ENCODE data around the gene ZNF319.
"Not testable (repeated sequence)": the region's sequence is repeated elsewhere in the genome, so short reads cannot be mapped to it uniquely, and the experiment has no call there.

ZNF319 gene

DNA sequence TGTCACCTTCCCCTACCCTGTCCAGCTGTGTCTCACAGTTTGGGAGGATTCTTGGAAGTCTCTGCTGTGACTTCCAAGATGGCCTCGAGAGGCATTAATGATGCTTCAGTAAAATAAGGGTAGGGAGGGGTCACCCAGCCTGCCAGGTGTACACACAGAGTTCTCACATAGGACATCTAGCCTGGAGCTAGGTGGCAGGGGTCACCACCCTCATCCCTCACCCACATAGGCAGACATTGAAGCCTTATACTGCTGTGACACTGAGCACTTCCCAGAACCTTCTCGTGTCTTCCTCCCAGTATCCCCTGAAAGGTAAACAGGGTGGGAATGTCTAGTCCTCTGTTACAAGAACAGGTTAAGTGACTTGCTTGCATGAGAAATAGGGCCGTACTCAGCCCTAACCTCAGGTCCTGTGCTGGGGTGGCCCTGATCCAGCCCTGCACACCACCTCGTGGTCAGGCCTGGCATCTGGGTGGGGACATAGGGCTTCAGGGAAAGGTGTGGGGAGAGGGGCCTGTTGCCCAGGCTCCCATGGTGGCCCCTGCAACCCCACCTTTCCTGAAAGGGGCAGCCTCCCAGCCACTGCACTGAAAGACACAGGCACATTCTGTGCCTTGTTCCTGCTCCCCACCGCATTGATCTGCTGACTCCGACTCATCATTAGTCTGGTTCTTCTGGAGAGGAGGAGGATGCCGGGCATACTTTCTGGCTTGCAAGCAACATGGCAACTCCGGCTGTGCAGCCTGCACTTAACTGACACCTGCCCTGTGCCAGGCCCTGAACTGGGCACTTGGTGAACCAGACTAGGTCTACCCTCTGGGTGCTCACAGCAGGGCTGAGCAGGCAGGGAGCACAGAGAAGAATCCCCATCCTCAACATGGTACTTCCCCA is 21.4 kb upstream of the ZNF319 start:
- Histone ChIP-seq H3K36me3 (ENCODE audit: insufficient read depth, low read length) (peaks cover 11% of the 10 kb centered on the region), H2AFZ (ENCODE audit: low read depth, low read length) (no peak overlapping the region), H3K27me3 (ENCODE audit: insufficient read depth, low read length) (no peaks in the 10 kb centered on the region), H3K4me1 (ENCODE audit: insufficient read depth, low read length) (peaks cover 24% of the 10 kb centered on the region), H3K4me3 (ENCODE audit: low read length) (no peak overlapping the region), H3K9me3 (ENCODE audit: low read length) (no peaks in the 10 kb centered on the region)

DNA sequence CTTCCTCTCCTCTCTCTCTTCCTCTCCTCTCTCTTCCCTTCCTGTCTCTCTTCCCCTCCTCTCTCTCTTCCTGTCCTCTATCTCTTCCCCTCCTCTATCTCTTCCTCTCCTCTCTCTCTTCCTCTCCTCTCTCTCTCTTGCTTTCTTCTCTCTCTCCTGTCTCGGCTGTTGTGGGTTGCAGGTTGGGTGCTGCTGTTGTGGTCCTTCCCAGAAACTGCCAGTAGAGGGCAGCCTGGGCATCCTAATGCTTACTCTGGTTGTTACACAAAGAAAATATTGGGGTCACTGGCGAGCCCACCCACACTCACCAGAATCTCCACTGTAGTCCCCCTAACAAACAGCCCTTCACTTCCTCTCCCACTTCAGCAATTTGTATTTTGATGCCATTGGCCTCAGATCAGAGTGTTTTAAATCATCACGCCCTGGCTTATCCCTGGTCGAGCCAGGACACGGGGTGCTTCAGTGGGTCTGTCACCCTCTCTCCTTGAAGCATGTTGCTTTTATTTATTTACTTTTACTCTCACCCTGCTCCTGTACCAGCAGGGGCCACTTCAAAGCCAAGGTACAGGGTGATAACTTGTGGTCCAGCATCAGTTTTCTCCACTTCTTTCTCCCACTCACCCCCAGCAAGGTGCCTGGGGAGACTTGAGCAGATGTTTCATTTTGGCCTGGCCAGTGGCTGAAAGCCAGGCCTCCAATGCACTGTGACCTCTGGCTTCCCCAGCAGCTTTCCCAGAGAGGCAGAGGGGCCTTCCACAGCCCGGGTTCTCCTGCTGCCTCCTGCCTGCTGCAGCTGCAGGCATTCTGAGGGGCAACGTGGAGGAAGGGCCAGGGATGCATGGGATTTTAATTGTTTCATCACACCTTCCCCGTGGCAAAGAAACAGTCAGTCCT is 20.4 kb upstream of the ZNF319 start:
- Histone ChIP-seq H3K4me1 (ENCODE audit: insufficient read depth, low read length) (peaks cover 23% of the 10 kb centered on the region), H2AFZ (ENCODE audit: low read depth, low read length) (no peak overlapping the region), H3K4me3 (ENCODE audit: low read length) (no peak overlapping the region), H3K36me3 (ENCODE audit: insufficient read depth, low read length) (peaks cover 11% of the 10 kb centered on the region), H3K9me3 (ENCODE audit: low read length) (no peaks in the 10 kb centered on the region), H3K27me3 (ENCODE audit: insufficient read depth, low read length) (no peaks in the 10 kb centered on the region)

DNA sequence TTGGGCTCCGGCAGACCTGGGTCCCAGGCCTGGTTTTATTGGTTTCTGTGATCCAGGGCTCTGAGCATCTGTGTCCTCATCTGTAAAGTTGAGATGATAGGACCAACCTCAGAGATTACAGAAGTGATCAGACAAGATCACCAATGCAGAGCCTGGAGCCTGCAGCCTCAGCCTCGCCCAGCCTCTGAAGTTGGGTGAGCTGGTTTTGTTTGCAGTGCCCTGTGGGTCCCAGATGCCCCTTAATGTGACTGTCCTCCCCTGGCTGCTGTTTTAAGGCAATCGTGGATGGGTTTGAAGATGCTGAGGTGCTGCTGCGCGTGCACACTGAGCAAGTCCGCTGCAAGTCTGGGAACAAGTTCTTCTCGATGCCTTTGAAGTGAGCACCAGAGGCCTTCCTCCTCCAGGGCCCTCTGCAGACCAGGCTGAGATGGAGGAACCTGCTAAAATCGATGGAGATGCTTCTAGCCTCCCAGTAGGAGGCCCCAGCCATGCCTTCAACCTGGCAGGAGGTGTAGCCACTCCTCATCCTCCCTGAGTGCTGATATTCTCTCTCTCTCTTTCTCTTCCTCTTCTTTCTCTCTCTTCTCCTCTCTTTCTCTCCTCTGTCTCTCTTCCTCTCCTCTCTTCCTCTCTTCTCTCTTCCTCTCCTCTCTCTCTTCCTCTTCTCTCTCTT is 19.5 kb upstream of the ZNF319 start:
- H3K4me1 ChIP-seq (ENCODE audit: insufficient read depth, low read length), result peaks cover 20% of the 10 kb centered on the region
- H3K27me3 ChIP-seq (ENCODE audit: insufficient read depth, low read length), result no peaks in the 10 kb centered on the region
- no peaks in the 10 kb centered on the region for H3K9me3 ChIP-seq (ENCODE audit: low read length)
- H3K36me3 ChIP-seq (ENCODE audit: insufficient read depth, low read length), result peaks cover 11% of the 10 kb centered on the region
- H3K4me3 ChIP-seq (ENCODE audit: low read length), result no peak overlapping the region
- no peak overlapping the region for H2AFZ ChIP-seq (ENCODE audit: low read depth, low read length)

DNA sequence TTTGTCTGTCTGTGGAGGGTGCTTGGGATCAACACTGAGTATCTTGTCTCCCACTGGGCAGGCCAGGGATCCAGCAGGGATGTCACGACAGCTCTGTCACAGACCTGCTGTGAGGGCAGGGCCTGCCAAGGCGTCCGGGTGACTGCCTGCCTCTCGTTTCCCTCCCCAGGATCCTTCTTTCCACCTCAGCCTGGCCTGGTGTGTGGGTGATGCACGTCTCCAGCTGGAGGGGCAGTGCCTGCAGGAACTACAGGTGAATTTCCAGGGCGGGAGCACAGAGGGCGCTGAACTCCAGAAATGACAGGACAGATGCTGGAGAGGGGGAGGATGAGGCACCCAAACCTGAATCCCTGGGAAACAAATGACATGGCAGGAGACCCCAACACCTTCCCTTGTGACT is 18.3 kb upstream of the ZNF319 start:
- Histone ChIP-seq H3K36me3 (ENCODE audit: insufficient read depth, low read length) (peaks cover 13% of the 10 kb centered on the region), H3K4me1 (ENCODE audit: insufficient read depth, low read length) (peaks cover 15% of the 10 kb centered on the region), H3K4me3 (ENCODE audit: low read length) (no peak overlapping the region), H3K27me3 (ENCODE audit: insufficient read depth, low read length) (no peaks in the 10 kb centered on the region), H2AFZ (ENCODE audit: low read depth, low read length) (no peak overlapping the region), H3K9me3 (ENCODE audit: low read length) (no peaks in the 10 kb centered on the region)

DNA sequence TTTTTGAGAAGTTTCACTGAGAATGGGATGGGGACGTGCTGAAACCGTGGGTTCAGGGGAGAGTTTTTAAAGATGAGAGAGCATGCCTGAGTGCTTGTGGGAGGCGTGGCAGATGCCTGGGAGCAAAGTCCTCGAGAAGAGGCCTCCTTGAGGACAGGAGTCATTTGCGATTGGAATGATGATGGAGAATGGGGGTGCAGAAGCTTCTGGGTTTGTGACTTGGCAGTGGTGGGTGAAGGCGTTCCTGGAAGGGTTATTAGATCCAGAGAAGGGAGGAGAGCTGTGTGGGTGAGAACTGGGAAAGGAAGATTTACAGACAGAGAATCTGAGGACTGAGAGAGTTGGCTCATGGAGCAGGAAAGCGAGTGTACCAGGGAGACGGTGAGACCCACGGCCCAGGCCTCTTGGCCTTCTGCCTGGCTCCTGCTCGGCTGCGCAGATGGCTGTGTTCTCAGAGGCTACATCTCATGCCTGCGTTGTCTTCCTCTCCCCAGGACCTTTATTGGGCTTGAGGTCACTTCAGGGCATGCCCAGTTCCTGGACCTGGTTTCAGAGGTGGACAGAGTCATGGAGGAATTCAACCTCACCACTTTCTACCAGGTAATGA is 16.5 kb upstream of the ZNF319 start:
- peaks cover 29% of the 10 kb centered on the region for H3K36me3 ChIP-seq (ENCODE audit: insufficient read depth, low read length)
- no peaks in the 10 kb centered on the region for H3K27me3 ChIP-seq (ENCODE audit: insufficient read depth, low read length)
- H3K9me3 ChIP-seq (ENCODE audit: low read length), result no peaks in the 10 kb centered on the region
- H3K4me3 ChIP-seq (ENCODE audit: low read length), result no peak overlapping the region
- H2AFZ ChIP-seq (ENCODE audit: low read depth, low read length), result no peak overlapping the region
- peaks cover 10% of the 10 kb centered on the region for H3K4me1 ChIP-seq (ENCODE audit: insufficient read depth, low read length)

DNA sequence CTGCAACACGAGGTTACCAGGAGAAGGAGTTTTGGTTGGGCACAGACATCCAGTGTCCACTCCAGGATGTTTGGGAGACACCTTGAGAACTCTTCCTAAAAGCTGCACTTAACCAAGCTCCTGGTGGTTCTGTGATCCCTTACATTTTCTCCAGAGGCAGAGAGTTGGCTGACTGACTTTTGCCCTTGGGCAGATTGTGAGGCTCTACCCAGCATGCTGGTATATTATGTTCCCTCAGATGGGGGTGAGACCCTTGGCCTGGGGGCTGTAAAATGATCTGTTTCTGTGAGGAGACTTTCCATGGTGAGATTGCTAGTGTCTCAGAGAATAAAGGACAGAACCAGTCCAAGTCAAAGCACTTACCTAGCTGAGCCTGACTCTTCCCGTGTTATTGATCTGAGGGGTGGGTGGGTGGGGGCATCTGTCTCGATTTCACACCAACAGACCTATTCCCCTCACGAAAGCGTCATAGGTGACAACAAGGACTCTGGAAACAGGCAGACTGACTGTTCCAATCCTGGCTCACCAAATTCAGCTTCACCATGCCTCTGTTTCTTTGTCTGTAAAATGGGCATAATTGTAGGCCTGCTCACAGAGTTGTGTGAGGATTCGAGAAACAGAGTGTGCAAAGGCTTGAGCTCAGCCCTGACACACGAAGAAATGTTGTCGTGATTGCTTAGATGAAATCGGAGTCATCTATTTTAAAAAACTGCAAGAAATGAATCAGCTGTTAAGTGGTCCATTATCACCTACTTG is 12.9 kb upstream of the ZNF319 start:
- peaks cover 40% of the 10 kb centered on the region for H3K36me3 ChIP-seq (ENCODE audit: insufficient read depth, low read length)
- H3K9me3 ChIP-seq (ENCODE audit: low read length), result no peaks in the 10 kb centered on the region
- H2AFZ ChIP-seq (ENCODE audit: low read depth, low read length), result no peak overlapping the region
- H3K4me1 ChIP-seq (ENCODE audit: insufficient read depth, low read length), result no peaks in the 10 kb centered on the region
- no peaks in the 10 kb centered on the region for H3K27me3 ChIP-seq (ENCODE audit: insufficient read depth, low read length)
- no peak overlapping the region for H3K4me3 ChIP-seq (ENCODE audit: low read length)

DNA sequence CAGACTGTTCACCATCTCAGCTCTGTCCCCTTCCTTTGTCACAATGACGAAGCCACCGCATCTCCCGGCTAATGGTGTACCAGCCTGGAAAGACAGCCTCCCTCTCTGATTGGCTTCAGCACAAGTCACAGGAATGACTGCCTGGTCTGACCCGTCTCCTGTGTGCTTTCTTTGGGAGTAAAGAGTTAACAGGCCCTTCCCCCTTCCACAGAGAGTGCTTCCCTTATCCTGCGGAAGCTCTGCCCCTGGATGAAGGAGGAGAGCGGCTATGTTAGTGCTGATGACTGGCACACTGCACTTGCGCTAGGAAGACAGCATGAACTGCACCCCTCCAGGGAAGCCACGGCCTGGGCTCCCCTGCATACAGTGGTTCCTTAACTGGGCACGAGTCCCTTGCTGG is 12.0 kb upstream of the ZNF319 start:
- Histone ChIP-seq H3K9me3 (ENCODE audit: low read length) (no peaks in the 10 kb centered on the region), H2AFZ (ENCODE audit: low read depth, low read length) (no peak overlapping the region), H3K36me3 (ENCODE audit: insufficient read depth, low read length) (peaks cover 40% of the 10 kb centered on the region), H3K27me3 (ENCODE audit: insufficient read depth, low read length) (no peaks in the 10 kb centered on the region), H3K4me1 (ENCODE audit: insufficient read depth, low read length) (no peaks in the 10 kb centered on the region), H3K4me3 (ENCODE audit: low read length) (no peak overlapping the region)

DNA sequence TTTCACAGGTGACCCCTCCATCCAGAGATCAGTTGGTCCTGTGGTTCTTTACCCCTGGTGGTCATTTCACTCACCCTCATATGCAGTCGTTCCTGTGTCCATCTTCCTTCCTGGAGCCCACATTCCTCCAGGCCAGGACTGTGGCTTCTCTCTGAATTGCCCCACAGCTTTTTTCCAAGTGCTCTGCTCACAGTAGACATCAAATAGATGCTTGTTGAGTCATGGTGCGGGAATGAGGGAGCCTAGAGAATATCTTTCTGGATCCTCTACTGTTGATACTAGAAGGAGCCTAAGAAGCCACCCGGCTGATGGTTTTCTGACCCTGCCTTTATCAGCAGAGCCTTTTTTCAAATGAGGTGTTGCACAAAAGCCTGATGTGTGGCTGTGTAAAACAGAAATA is 11.2 kb upstream of the ZNF319 start:
- Histone ChIP-seq H3K4me1 (ENCODE audit: insufficient read depth, low read length) (no peaks in the 10 kb centered on the region), H2AFZ (ENCODE audit: low read depth, low read length) (no peak overlapping the region), H3K36me3 (ENCODE audit: insufficient read depth, low read length) (peaks cover 41% of the 10 kb centered on the region), H3K9me3 (ENCODE audit: low read length) (no peaks in the 10 kb centered on the region), H3K27me3 (ENCODE audit: insufficient read depth, low read length) (no peaks in the 10 kb centered on the region), H3K4me3 (ENCODE audit: low read length) (no peak overlapping the region)

DNA sequence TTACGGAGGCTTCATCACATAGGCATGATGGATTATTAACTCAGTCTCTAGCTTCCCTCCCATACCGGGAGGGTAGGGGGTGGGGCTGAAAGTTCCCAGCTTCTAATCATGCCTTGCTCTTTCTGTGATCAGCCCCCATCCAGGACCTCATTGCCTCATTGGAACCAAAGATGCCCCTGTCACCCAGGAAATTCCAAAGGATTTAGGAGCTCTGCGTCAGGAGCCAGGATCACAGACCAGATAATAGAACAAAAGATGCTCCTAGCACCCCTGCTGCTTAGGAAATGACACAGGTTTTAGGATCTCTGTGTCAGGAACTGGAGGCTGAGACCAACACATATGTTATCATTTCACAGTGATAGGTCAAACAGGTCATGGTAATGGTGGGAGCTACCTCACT is 10.4 kb upstream of the ZNF319 start:
- no peak overlapping the region for H2AFZ ChIP-seq (ENCODE audit: low read depth, low read length)
- no peaks in the 10 kb centered on the region for H3K9me3 ChIP-seq (ENCODE audit: low read length)
- peaks cover 45% of the 10 kb centered on the region for H3K36me3 ChIP-seq (ENCODE audit: insufficient read depth, low read length)
- H3K4me1 ChIP-seq (ENCODE audit: insufficient read depth, low read length), result no peaks in the 10 kb centered on the region
- no peak overlapping the region for H3K4me3 ChIP-seq (ENCODE audit: low read length)
- H3K27me3 ChIP-seq (ENCODE audit: insufficient read depth, low read length), result no peaks in the 10 kb centered on the region

DNA sequence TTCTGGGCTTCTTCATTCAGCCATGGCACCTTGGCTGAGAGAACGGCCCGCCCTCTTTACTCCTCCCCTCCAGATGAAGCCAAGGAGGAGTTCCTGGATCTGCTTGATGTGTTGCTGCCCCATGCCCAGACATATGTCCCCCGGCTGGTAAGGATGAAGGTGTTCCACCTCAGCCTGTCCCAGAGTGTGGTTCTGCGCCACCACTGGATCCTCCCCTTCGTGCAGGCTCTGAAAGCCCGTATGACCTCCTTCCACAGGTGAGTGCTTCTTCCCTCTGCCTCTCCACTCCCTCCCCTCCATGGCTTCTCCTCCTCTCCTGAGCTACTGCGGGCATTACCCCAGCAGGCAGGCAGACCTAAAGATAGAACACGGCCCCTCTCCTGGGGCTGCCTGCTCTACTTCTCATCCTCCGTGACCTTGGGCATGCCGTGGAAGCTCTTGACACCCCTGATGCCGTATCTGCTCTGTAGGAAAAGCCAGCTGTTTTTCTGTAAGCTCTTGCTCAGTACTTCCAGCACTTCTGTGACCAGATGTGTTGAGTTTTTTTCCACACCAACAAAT is 9.5 kb upstream of the ZNF319 start:
- no peak overlapping the region for H2AFZ ChIP-seq (ENCODE audit: low read depth, low read length)
- H3K4me1 ChIP-seq (ENCODE audit: insufficient read depth, low read length), result no peaks in the 10 kb centered on the region
- H3K36me3 ChIP-seq (ENCODE audit: insufficient read depth, low read length), result peaks cover 48% of the 10 kb centered on the region
- H3K9me3 ChIP-seq (ENCODE audit: low read length), result no peaks in the 10 kb centered on the region
- H3K27me3 ChIP-seq (ENCODE audit: insufficient read depth, low read length), result no peaks in the 10 kb centered on the region
- H3K4me3 ChIP-seq (ENCODE audit: low read length), result no peak overlapping the region

DNA sequence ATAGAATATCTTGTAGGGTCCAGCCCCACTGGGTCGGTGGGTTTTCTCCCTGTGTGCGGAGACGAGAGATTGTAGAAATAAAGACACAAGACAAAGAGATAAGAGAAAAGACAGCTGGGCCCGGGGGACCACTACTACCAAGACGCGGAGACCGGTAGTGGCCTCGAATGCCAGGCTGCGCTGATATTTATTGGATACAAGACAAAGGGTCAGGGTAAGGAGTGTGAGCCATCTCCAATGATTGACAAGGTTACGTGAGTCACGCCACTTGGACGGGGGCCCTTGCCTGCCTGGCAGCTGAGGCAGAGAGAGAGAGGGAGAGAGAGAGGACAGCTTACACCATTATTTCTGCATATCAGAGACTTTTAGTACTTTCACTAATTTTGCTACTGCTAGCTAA is 4.3 kb upstream of the ZNF319 start:
- not testable (repeated sequence) for H3K9me3 ChIP-seq (ENCODE audit: low read length); H3K27me3 ChIP-seq (ENCODE audit: insufficient read depth, low read length); H3K4me3 ChIP-seq (ENCODE audit: low read length); H2AFZ ChIP-seq (ENCODE audit: low read depth, low read length)
- peaks cover 30% of the 10 kb centered on the region for H3K36me3 ChIP-seq (ENCODE audit: insufficient read depth, low read length)
- H3K4me1 ChIP-seq (ENCODE audit: insufficient read depth, low read length), result peaks cover 12% of the 10 kb centered on the region

DNA sequence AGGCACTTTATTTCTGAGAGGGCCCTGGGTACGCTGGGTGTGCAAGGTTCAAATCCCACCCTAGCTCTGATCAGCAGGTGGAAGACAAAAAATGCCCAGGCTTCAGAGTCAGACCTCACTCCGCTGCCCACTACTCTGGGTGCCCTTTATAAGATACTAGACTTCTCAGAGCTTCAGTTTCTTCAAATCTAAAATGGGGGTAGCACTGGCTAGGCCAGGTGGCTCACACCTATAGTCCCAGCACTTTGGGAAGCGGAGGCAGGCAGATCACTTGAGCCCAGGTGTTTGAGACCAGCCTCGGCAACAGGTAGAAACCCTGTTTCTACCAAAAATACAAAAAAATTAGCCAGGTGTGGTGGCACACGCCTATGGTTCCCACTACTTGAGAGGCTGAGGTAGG is 2.5 kb upstream of the ZNF319 start:
- Histone ChIP-seq H3K27me3 (ENCODE audit: insufficient read depth, low read length) (no peaks in the 10 kb centered on the region), H3K36me3 (ENCODE audit: insufficient read depth, low read length) (peaks cover 27% of the 10 kb centered on the region), H3K4me3 (ENCODE audit: low read length) (no peak overlapping the region), H3K9me3 (ENCODE audit: low read length) (no peaks in the 10 kb centered on the region), H2AFZ (ENCODE audit: low read depth, low read length) (no peak overlapping the region), H3K4me1 (ENCODE audit: insufficient read depth, low read length) (peaks cover 23% of the 10 kb centered on the region)

Data from neuron (in vitro differentiated cells).